ENCODE results near the gene ATP9A.
"Not testable (repeated sequence)": the region's sequence is repeated elsewhere in the genome, so short reads cannot be mapped to it uniquely, and the experiment has no call there.

ATP9A gene, protein sequence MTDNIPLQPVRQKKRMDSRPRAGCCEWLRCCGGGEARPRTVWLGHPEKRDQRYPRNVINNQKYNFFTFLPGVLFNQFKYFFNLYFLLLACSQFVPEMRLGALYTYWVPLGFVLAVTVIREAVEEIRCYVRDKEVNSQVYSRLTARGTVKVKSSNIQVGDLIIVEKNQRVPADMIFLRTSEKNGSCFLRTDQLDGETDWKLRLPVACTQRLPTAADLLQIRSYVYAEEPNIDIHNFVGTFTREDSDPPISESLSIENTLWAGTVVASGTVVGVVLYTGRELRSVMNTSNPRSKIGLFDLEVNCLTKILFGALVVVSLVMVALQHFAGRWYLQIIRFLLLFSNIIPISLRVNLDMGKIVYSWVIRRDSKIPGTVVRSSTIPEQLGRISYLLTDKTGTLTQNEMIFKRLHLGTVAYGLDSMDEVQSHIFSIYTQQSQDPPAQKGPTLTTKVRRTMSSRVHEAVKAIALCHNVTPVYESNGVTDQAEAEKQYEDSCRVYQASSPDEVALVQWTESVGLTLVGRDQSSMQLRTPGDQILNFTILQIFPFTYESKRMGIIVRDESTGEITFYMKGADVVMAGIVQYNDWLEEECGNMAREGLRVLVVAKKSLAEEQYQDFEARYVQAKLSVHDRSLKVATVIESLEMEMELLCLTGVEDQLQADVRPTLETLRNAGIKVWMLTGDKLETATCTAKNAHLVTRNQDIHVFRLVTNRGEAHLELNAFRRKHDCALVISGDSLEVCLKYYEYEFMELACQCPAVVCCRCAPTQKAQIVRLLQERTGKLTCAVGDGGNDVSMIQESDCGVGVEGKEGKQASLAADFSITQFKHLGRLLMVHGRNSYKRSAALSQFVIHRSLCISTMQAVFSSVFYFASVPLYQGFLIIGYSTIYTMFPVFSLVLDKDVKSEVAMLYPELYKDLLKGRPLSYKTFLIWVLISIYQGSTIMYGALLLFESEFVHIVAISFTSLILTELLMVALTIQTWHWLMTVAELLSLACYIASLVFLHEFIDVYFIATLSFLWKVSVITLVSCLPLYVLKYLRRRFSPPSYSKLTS

DNA sequence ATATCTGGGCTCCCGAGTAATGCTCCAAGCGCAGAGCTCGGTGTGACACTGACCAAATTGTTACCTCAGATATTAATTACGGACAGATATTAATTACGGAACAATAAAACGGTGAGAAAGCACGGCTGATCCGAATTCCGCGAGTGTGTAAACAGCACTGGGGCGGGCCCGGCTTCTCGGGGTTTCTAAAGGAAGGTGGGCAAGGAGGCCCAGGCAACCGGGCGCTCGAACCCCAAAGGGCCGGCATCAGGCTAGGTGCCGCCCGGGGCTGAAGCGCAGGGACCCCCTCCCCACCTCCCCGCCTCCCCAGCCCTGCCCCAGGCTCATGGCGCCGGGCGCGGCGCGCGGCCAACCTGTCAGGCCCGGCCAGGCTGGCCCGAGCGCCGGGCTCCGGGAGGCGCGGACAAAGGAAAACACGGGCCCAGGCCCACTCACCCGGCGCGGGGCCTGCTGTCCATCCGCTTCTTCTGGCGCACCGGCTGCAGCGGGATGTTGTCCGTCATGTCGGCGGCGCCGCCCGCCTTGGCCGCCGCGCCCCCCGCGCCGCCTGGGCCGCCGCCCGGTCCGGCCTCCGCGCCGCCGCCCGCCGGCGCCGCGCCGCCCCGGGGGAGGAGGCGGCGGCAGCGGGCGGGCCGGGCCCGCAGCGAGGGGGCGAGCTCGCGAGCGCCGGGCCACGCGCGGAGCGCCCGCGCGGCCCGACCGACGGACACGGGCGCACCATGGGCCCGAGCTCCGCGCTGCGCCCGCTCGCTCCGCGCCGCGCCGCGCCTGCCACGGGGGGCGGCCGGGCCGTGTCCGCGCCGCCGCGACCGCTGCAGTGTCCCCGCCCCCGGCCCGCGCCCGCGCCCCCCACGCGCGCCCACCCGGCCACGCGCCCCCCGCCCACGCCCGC is at the start of gene ATP9A:
Gene ATP9A (minus strand): TSS at position 524 of the 892 bp plus-strand sequence. CDS start 21 bp downstream, at position 503.
- DNase-seq, result peak; percentile 70

DNA sequence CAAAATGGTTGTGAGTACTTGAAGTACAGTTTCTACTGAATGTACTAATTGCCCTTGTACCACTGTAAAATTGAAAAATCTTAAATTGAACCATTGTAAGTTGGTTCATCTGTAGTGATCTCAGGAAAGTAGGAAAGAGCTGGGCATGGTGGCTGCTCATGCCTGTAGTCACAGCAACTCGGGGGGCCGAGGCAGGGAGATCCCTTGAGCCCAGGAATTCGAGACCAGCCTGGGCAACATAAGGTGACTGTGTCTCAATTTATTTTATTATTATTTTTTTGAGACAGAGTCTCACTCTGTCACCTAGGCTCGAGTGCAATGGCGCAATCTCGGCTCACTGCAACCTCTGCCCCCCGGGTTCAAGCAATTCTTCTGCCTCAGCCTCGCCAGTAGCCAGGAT is 48.7 kb upstream of the ATP9A start:
- not testable (repeated sequence) for DNase-seq

DNA sequence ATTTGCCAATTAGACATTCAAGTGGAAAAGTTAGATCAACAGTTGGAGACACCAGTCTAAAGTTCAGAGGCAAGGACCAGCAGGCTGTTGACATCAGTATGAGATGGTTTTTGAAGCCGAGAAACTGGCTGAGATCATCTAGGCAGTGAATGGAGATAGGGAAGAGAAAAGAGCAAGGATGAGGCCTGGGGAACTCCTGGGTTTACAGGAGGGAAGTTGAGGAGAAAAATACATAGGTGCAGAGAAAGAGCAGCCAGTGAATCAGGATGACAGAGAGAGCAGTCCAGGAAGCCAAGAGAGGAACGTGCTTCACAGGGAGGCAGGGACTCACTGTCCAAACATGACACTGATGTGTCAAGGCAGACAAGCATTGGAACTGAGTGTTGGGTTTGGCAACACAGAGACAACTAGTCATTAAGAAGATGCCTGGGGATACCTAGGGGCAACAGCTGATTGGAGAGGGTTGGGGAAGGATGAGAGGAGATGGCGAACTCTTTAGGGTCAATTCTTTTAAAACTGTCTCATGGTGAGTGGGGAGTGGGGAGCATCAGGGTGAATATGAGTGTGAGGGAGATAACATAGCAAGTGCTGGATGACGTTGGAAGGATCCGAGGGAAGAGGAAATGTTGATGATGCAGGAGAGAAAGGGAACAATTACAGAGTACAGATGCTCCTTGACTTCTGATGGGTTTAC is 47.3 kb upstream of the ATP9A start:
- no peak for DNase-seq

DNA sequence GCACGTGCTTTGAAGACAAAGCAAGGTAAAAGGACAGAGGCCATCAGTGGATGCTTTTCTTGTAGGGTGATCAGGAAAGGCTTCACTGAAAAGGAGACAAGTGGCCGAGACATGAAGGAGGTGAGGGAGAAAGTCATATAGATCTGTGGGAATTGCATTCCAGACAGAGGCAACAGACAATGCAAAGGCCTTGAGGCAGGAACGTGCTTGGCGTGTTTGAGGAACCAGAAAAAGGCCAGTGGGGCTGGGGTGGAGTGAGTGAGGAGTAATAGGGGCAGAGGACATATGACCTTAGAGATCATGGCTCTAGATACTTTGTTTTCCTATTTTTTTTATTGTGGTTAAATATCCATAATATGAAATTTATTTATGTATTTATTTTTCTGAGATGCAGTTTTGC is 44.7 kb upstream of the ATP9A start:
- DNase-seq, result no peak

DNA sequence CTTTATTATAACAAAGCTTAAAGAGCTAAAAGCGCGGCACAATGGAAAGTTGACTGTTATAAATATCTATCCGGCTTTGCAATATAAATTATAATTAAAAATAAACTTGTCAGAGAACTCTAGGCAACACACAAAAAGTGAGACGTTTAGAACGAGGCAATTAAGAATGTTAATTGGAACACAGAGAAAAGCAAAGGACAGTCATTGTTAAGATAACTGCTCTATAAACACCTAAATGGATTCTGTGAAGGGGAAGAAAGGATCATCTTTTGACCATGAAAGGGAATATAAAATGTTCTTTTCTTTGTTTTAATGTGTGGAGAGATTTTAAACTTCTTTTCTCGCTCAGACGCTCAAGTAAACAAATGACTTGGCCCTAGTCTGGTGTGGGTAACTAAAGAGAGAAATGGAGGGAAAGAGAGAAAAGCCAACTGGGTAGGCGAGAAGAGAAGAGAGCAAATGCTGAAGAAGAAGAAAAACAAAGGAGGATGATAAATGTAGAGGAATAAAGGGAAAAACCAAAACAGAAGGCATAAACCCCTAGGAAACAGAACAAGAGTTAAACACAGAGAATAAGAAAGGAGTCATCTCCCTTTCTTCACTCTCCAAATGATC is 43.4 kb upstream of the ATP9A start:
- DNase-seq, result no peak

DNA sequence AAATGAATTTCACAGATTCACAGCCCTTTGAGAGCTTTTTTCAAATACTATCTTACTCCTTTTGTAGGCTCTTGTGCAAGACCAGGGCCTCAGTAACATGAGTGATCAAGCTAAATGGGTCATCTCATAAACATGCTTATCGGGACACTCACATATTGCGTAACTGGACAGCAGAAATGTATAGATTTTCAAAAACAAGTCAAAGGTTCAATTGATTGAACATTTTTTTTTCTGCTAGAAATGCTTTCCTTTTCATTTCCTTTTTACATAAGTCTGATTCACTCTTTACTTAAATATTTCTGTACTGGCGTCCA is 42.8 kb upstream of the ATP9A start:
- DNase-seq, result no peak

DNA sequence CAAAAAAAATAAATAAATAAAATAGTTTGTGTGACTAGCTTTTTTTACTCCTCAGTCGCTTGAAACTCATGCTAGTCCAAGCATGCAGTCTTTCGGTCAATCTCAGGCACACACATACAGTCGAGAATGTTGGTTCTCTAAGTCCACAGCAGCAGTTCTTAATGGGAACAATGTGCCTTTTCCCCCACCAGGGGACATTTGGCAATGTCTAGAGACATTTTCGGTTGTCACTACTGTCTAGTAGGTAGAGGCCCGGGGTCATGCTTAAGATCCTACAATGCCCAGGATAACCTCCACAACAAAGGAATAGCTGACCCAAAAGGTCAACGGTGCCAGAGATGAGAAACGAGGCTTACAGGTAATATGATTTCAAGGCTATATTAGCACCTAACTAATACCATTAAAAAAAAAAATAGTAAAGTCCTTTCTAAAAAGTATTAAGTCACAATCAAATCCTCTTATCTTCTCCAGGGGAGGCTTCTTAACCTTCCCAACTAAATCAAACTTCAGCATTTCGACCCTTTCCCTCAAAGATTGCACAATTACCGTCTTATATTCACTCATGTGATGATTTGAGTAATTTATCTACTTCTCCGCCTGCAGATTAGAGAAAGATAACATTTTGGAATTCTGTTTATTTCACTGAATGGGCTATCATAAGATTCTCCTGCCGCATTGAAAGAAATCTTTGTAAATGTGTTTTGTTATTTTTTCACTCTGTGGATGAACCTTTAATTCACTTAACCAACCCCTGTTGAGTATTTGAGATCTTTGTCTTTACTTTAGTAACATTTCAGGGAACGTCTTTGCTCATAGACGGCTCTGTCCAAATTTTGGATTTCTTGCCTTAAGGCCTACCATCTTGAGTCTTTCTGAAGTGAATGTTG is 42.2 kb upstream of the ATP9A start:
- no peak for DNase-seq

DNA sequence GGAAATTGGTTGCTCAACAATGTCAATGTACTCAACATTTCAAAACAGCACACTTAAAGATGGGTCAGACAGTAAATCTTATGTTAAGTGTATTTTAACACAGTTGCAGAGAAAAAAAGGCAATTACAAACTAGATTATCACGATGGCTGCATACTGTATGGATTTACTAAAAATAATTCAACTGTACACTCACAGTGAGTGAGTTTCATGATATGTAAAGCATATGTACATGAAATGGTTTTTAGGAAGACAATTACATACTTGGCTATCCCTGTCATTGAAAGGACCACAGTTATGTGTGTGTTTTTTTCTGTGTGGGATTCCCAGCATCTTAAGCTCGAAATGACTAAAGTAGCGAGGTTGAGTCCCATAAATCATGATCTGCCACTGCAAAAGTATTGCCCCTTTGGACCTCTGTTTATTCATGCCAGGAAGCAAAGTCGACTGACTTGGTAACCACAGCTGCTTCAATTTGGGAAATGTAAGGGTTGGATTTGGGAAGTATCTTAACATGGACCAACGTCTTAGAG is 39.6 kb upstream of the ATP9A start:
- no peak for DNase-seq

DNA sequence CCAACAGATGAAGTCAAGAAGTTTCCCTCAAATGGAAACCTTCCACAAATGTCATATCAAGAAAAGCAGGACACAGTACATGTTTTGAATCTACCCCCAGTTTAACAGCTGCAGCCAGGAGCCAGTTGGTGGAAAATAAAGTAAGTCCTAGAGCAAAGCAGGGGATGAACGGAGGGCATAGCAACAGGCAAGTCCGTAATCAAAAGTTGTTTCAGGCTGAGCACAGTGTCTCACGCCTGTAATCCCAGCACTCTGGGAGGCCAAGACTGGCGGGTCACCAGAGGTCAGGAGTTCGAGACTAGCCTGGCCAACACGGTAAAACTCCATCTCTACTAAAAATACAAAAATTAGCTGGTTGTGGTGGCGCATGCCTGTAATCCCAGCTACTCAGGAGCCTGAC is 36.6 kb upstream of the ATP9A start:
- DNase-seq, result no peak

DNA sequence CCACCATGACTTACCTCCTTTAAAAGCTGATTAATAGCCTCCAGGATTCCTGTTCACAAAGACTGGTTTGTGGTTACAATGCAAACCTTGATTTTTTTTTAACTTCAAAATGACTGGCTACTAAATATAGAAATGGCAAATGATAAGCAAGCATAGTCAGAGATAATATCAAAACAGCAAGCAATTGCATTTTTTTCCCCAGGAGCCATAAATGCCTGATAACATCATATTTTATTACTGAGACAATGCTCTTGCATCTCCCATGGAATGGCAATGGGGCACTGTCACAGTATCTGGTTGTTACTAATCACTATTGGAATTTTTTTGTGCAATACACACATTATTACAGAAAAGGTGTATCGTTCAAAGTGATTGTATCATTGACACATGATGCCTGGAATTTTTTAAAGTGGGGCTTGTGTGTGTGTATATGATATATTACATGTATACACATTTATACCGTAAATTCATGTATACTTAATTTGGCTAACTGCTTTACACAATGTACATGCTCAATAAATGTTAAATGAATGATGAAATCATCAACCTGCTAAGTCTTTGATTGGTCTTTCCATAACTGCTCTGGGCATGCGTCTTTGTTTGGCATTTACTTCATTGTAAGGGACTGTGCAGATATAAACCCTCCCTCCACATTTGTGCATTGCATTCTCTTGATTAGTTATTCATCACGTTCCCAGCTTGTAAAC is 35.1 kb upstream of the ATP9A start:
- no peak for DNase-seq

DNA sequence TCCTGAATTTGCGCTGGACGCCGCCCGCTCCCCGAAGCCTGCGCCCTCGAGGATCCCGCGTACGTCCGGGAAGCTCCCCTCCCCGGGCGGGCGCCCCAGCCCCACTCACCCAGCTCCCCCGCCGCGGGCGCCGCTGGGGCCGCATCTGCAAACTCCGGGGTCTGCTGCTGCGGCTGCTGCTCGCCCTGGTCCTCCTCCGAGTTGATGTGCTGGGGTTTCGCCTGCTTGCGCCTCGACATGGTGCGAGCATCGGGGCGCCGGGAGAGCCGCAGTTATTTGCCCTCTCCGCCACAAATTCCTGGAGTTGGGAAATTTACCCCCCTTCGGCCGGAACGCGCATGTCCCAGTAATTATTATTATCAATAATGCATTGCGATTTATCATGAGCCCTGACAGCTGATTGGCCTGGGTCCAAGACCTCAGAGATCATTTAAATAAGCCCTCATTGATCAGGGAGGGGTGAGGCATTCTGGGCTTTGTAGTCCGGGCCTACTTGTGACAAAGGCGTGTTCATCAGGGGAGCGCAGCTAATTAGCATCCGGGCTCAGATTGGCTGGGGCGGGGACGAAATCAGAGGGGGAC is 34.1 kb upstream of the ATP9A start, which contains the start of gene SALL4:
Gene SALL4 (minus strand): TSS at position 352 of the 582 bp plus-strand sequence. CDS start 113 bp downstream, at position 239.
- peak; percentile 40 for DNase-seq

DNA sequence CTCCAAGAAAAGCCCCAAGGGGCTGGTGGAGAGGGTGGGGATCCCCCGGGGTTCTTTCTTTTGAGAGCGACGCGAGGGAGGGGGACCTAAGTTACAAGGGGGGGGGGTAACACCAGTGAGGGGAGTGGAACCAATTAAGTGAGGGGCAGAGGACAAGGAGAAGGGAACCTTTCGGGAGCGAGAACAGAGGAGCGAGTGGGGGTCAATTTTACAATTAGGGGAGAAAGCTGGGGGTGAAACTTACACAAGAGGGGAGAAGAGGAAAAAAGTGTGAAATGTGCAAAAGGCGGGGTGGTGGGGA is 33.6 kb upstream of the ATP9A start:
- no peak for DNase-seq

DNA sequence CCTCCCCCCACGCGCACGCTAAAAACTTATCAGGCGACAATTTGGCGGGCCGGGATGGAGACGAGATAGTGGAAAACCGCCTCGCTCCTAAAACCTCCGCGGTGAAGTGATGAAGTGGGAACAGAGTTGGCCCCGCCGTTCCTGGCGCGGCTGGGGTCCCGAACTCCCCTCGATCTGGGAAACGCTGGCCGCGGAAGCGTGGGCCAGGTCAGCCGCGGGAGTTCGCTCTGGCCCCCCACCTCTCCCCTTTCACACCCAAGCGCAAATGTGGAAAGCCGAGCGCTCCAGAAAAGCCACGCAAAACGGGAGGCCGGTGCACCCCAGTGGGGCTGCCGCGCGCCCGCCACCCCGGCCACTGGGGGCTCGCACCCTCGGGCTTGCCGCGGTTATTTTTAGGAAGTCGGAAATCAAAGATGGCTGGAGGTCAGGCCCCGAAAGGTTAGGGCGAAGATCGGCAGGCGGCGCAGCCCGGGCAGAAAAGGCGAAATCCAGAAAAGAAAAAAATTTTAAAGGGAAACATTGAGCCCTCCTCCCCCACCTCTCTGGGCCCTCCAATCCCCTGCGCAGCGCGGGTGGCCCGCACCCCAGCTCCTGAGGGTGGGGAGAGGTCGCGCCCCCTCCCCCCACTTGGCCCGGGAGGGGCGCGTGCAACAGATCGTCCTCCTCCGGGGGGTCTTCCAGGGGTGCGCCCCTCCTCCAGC is 33.1 kb upstream of the ATP9A start:
- DNase-seq, result peak; percentile 37

DNA sequence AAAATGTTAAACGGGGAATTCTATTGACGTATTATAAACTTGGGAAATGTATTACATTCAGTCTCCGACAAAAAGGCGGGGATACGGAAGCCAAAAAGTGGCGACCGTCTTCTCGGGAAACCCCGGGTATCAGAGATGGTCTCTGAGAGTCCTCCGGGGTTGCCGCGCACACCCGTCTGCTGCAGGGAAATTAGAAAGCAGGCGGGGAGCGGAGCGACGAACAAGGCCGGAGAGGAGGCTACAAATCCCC is 32.6 kb upstream of the ATP9A start:
- peak; percentile 44 for DNase-seq

DNA sequence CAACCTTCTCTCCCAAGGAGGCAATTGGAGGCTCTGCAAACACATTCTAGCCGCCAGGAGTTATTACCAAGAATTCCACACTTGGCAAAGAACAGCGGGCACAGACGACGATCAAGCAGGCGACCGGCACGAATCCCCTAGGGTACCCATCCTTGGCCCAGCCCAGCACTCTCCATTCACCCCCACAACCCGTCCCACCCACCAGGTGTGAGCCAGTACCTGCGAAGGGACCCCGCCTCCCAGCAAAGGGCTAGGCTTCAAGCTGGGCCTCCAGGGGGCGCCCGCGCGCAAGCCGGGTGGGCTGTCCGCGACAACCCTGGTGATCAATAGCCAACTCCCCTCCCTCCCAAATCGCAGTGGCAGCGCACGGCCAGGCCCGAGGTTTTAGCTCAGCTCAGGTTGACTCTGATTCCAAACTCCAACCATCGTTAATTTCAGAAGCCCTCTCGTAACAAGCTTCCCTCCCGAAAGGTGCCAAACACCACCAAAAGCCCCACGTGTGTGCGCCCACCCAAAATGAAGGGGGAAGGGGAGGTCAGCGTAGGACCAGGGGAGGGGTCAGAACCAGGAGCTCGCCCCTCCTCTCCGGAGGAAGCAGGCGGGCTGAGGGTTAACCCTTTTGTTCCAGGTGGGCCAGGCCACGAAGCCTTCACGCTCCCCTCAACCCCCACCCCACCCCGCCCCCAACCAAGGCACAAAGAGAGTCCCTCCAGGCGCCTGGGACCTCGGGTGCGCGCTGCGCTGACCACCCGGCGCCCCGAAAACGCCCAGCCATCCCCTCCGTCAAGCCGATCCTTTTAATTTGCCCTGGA is 32.1 kb upstream of the ATP9A start:
- DNase-seq, result peak; percentile 98

DNA sequence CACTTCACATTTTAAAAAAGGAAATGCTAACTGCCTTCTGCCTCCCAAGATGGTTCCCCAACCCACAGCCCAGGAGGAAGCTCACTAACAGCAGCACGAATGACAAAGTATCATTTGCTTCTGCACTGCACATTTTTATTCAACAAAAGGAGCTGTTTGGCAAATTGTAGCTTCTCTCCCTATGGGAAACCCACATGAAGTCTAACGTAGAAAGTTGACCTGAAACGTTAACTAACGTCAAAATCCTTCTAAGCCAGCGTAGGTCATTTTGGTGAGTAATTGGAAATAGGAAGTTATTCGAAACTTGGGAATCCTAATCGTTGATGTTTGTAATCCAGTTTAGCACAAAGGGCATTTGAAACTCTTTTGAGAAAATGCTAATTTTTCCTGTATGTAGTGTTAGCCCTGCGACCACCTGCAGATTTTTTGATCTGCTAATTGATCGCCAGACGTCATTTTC is 31.2 kb upstream of the ATP9A start:
- DNase-seq, result no peak

DNA sequence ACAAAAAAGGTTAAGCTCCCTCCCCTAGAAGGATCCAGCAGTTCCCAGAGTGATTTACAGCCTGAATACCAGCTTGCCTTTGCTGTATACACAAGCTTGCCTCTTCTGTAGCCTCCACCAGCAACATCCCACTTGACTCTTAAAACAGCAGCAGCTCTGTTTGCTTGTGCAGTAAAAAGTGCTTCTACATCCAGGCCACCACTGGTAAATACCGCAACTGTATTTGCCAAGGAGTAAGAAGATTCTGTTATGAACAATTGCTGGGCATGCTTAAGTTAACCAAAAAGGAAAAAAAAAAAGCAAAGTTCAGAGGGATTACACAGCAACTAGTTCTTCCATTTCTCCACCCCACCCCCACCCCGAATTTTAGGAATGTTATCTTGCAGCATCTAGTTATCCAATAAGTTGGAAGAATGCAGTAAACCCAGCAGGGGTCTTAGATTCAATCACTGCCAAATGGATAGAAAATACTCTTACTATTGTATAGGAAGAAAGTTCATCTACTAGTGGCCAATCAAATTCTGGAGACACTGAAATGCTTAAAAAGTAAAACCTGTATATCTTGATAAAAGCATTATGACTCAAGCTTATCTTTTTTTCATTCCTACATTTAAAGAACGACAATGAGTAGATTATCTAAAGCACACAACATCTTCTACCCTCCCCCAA is 29.3 kb upstream of the ATP9A start:
- no peak for DNase-seq

All from 8988T (cell line).